ENCODE results near the gene GNL1.
"Not testable (repeated sequence)": the region's sequence is repeated elsewhere in the genome, so short reads cannot be mapped to it uniquely, and the experiment has no call there.

The GNL1 gene

GRCh38 chr6:30556066-30556905 is at the start of gene GNL1:
GNL1 (minus strand) TSS chr6:30556489; CDS start chr6:30556203, 286 bp downstream.
- H3K9ac ChIP-seq (ENCODE audit: low read length) = peak within 1 kb of the TSS; percentile 82
- peak within 1 kb of the TSS; percentile 97 for H3K4me3 ChIP-seq (ENCODE audit: low read length)
- peaks cover 7% of the 10 kb centered on the region for H3K4me1 ChIP-seq (ENCODE audit: control insufficient read depth, insufficient read depth, low read length)
- no peaks in the 10 kb centered on the region for H3K27me3 ChIP-seq (ENCODE audit: control insufficient read depth, insufficient read depth, low read length)
- H3K27ac ChIP-seq (ENCODE audit: low read depth, low read length) = peak within 1 kb of the TSS; percentile 98
- H3K36me3 ChIP-seq (ENCODE audit: control insufficient read depth, insufficient read depth, low read length) = peaks cover 22% of the 10 kb centered on the region

DNA sequence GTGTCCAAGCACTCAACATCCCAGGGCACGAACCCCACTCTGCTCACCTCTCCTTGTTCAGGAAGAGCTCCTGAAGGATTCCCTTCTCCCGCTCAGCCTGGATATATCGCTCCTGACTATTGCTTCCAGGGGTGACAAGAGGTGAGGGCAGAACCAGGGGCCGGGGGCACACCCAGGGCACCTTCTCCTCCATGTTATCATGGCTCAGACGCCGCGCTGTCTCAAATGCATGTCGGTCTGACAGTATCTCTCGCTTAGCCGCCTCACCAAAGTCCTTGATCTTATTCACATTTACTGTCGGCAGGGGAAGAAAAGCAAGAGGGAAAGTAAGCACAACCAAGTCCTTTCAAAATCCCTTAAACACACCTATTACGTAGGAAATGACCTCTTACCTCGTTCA is 47.7 kb upstream of the GNL1 start:
- H3K9ac ChIP-seq (ENCODE audit: low read length) = no peak overlapping the region
- no peak overlapping the region for H3K27ac ChIP-seq (ENCODE audit: low read depth, low read length)
- H3K36me3 ChIP-seq (ENCODE audit: control insufficient read depth, insufficient read depth, low read length) = peaks cover 69% of the 10 kb centered on the region
- no peaks in the 10 kb centered on the region for H3K27me3 ChIP-seq (ENCODE audit: control insufficient read depth, insufficient read depth, low read length)
- H3K4me3 ChIP-seq (ENCODE audit: low read length) = no peak overlapping the region
- H3K4me1 ChIP-seq (ENCODE audit: control insufficient read depth, insufficient read depth, low read length) = no peaks in the 10 kb centered on the region

DNA sequence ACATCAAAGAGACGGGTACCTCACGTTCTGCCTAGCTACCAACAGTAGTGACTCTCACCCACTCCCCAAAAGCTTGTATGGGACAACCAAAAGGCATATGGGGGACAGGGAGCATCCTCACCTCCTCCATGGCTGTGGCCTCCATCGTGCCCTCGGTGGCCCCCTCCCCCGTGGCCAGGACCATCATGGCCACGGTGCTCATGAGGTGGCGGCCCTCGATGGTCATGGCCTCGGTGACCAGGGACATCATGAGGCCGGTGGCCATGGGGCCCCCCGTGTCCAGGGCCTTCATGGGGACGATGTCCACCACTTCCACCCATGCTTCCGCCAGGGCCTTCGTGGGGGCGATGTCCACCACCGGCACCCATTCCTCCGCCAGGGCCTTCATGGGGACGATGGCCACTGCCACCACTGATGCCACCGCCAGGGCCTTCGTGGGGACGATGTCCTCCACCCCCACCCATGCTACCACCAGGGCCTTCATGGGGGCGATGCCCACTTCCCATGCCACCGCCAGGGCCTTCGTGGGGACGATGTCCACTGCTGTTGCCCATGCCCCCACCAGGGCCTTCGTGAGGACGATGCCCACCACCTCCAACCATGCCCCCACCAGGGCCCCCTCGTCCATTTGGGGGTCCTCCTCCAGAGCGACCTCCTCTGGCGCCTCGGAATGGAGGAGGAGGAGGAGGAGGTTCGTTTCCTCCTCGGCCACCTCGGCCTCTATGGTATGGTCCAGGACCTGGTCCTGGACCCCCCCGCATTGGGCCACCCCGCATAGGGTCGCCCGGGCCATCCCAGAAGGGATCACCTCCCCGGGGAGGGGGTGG is 45.7 kb upstream of the GNL1 start:
- H3K27ac ChIP-seq (ENCODE audit: low read depth, low read length) = no peak overlapping the region
- H3K36me3 ChIP-seq (ENCODE audit: control insufficient read depth, insufficient read depth, low read length) = peaks cover 55% of the 10 kb centered on the region
- no peak overlapping the region for H3K9ac ChIP-seq (ENCODE audit: low read length)
- no peaks in the 10 kb centered on the region for H3K4me1 ChIP-seq (ENCODE audit: control insufficient read depth, insufficient read depth, low read length)
- H3K4me3 ChIP-seq (ENCODE audit: low read length) = no peak overlapping the region
- no peaks in the 10 kb centered on the region for H3K27me3 ChIP-seq (ENCODE audit: control insufficient read depth, insufficient read depth, low read length)

- H3K36me3 ChIP-seq (ENCODE audit: control insufficient read depth, insufficient read depth, low read length) = peaks cover 49% of the 10 kb centered on the region
- H3K4me1 ChIP-seq (ENCODE audit: control insufficient read depth, insufficient read depth, low read length) = no peaks in the 10 kb centered on the region
- H3K9ac ChIP-seq (ENCODE audit: low read length) = no peak overlapping the region
- no peak overlapping the region for H3K4me3 ChIP-seq (ENCODE audit: low read length)
- no peak overlapping the region for H3K27ac ChIP-seq (ENCODE audit: low read depth, low read length)
- no peaks in the 10 kb centered on the region for H3K27me3 ChIP-seq (ENCODE audit: control insufficient read depth, insufficient read depth, low read length)
Measured at GRCh38 chr6:30601436-30601814, 45.1 kb upstream of the GNL1 start.

DNA sequence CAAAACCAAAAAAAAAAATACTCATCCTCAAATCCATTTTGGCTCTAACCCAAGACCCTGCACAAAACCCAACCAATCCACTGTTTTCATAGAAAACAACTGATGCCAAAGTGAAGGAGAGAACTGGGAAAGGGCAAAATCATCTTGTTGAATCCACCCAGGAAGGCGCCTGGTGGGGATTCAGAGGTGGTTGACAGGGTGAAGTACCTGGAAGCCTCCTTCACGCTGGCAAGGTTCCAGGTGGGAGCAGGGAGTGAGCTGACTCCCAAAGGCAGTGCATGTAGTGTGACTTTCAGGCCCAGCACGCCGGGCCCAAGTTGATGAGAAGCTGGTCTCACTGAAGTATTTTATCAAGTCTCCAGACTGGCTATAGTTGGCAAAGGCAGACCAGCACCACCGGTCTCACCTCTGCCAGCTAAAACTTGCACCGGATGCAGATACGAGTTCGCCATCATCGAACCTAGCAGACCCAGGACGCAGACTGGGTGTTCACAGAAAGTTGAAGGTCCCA is 44.2 kb upstream of the GNL1 start:
- Histone ChIP-seq H3K27me3 (ENCODE audit: control insufficient read depth, insufficient read depth, low read length) (no peaks in the 10 kb centered on the region), H3K9ac (ENCODE audit: low read length) (no peak overlapping the region), H3K4me1 (ENCODE audit: control insufficient read depth, insufficient read depth, low read length) (no peaks in the 10 kb centered on the region), H3K36me3 (ENCODE audit: control insufficient read depth, insufficient read depth, low read length) (peaks cover 43% of the 10 kb centered on the region), H3K4me3 (ENCODE audit: low read length) (no peak overlapping the region), H3K27ac (ENCODE audit: low read depth, low read length) (no peak overlapping the region)

- H3K9ac ChIP-seq (ENCODE audit: low read length) = no peak overlapping the region
- H3K27me3 ChIP-seq (ENCODE audit: control insufficient read depth, insufficient read depth, low read length) = no peaks in the 10 kb centered on the region
- no peak overlapping the region for H3K4me3 ChIP-seq (ENCODE audit: low read length)
- H3K4me1 ChIP-seq (ENCODE audit: control insufficient read depth, insufficient read depth, low read length) = no peaks in the 10 kb centered on the region
- no peak overlapping the region for H3K27ac ChIP-seq (ENCODE audit: low read depth, low read length)
- H3K36me3 ChIP-seq (ENCODE audit: control insufficient read depth, insufficient read depth, low read length) = peaks cover 36% of the 10 kb centered on the region
Measured at GRCh38 chr6:30599625-30600324, 43.5 kb upstream of the GNL1 start.

GRCh38 chr6:30598912-30599624 is 42.8 kb upstream of the GNL1 start:
- H3K27me3 ChIP-seq (ENCODE audit: control insufficient read depth, insufficient read depth, low read length) = no peaks in the 10 kb centered on the region
- H3K9ac ChIP-seq (ENCODE audit: low read length) = no peak overlapping the region
- H3K4me1 ChIP-seq (ENCODE audit: control insufficient read depth, insufficient read depth, low read length) = no peaks in the 10 kb centered on the region
- H3K4me3 ChIP-seq (ENCODE audit: low read length) = no peak overlapping the region
- peaks cover 32% of the 10 kb centered on the region for H3K36me3 ChIP-seq (ENCODE audit: control insufficient read depth, insufficient read depth, low read length)
- H3K27ac ChIP-seq (ENCODE audit: low read depth, low read length) = no peak overlapping the region

- not testable (repeated sequence) for H3K9ac ChIP-seq (ENCODE audit: low read length); H3K4me1 ChIP-seq (ENCODE audit: control insufficient read depth, insufficient read depth, low read length); H3K27ac ChIP-seq (ENCODE audit: low read depth, low read length); H3K4me3 ChIP-seq (ENCODE audit: low read length); H3K27me3 ChIP-seq (ENCODE audit: control insufficient read depth, insufficient read depth, low read length)
- H3K36me3 ChIP-seq (ENCODE audit: control insufficient read depth, insufficient read depth, low read length) = peaks cover 17% of the 10 kb centered on the region
Measured at GRCh38 chr6:30597315-30598144, 41.2 kb upstream of the GNL1 start.

- Histone ChIP-seq H3K36me3 (ENCODE audit: control insufficient read depth, insufficient read depth, low read length) (peaks cover 28% of the 10 kb centered on the region), H3K4me1 (ENCODE audit: control insufficient read depth, insufficient read depth, low read length) (no peaks in the 10 kb centered on the region), H3K27me3 (ENCODE audit: control insufficient read depth, insufficient read depth, low read length) (no peaks in the 10 kb centered on the region), H3K9ac (ENCODE audit: low read length) (no peak overlapping the region), H3K27ac (ENCODE audit: low read depth, low read length) (no peak overlapping the region), H3K4me3 (ENCODE audit: low read length) (no peak overlapping the region)
Measured at GRCh38 chr6:30592287-30592686, 36.0 kb upstream of the GNL1 start.

- Histone ChIP-seq H3K4me3 (ENCODE audit: low read length) (no peak overlapping the region), H3K27ac (ENCODE audit: low read depth, low read length) (no peak overlapping the region), H3K36me3 (ENCODE audit: control insufficient read depth, insufficient read depth, low read length) (peaks cover 36% of the 10 kb centered on the region)
Measured at GRCh38 chr6:30591008-30591407, 34.7 kb upstream of the GNL1 start.

DNA sequence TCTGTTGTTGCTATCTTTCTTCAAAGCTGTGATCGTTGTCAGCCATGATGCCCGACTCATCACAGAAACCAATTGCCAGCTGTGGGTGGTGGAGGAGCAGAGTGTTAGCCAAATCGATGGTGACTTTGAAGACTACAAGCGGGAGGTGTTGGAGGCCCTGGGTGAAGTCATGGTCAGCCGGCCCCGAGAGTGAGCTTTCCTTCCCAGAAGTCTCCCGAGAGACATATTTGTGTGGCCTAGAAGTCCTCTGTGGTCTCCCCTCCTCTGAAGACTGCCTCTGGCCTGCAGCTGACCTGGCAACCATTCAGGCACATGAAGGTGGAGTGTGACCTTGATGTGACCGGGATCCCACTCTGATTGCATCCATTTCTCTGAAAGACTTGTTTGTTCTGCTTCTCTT is 34.2 kb upstream of the GNL1 start:
- Histone ChIP-seq H3K27ac (ENCODE audit: low read depth, low read length) (no peak overlapping the region), H3K27me3 (ENCODE audit: control insufficient read depth, insufficient read depth, low read length) (no peaks in the 10 kb centered on the region), H3K36me3 (ENCODE audit: control insufficient read depth, insufficient read depth, low read length) (peaks cover 41% of the 10 kb centered on the region)

More at GRCh38 chr6:30591008-30591407, 34.7 kb upstream of the GNL1 start:
- H3K27me3 ChIP-seq (ENCODE audit: control insufficient read depth, insufficient read depth, low read length) = no peaks in the 10 kb centered on the region
- H3K9ac ChIP-seq (ENCODE audit: low read length) = no peak overlapping the region
- no peaks in the 10 kb centered on the region for H3K4me1 ChIP-seq (ENCODE audit: control insufficient read depth, insufficient read depth, low read length)

More for the DNA sequence above, 34.2 kb upstream of the GNL1 start:
- Histone ChIP-seq H3K4me1 (ENCODE audit: control insufficient read depth, insufficient read depth, low read length) (no peaks in the 10 kb centered on the region), H3K4me3 (ENCODE audit: low read length) (no peak overlapping the region), H3K9ac (ENCODE audit: low read length) (no peak overlapping the region)

Measured in rectal smooth muscle tissue (tissue), 1 donor.